HG03439 (cell line): ENCODE measurements around the gene AXIN1.

ENCODE experiments used
- ATAC-seq: cut with Tn5 transposase; IDR thresholded peaks from one replicate; pipeline ENCODE4 v1.9.1; 2021; ENCODE audit warnings: mild to moderate bottlenecking, moderate library complexity; ENCODE audit not compliant: unreplicated experiment

Gene AXIN1

GRCh38 chr16:285146-286055 lies 67.1 kb downstream of the AXIN1 start:
- ATAC-seq = no peak

- no peak for ATAC-seq
These were observed 68.1 kb downstream of the AXIN1 start for GRCh38 chr16:284204-285120.

GRCh38 chr16:283033-283805 lies 69.3 kb downstream of the AXIN1 start, which contains the start of gene PDIA2:
TSS of gene PDIA2 (plus strand) at chr16:283164. CDS start at chr16:283170, 6 bp downstream.
- no peak for ATAC-seq

- ATAC-seq = no peak
These were observed 70.0 kb downstream of the AXIN1 start for GRCh38 chr16:282491-282890.

GRCh38 chr16:281660-282255 lies 70.8 kb downstream of the AXIN1 start:
- no peak for ATAC-seq

GRCh38 chr16:280991-281659 lies 71.4 kb downstream of the AXIN1 start:
- ATAC-seq = no peak

GRCh38 chr16:280552-280951 lies 72.0 kb downstream of the AXIN1 start, which contains the start of gene ARHGDIG:
TSS of gene ARHGDIG (plus strand) at chr16:280591. CDS start at chr16:280681, 90 bp downstream.
- no peak for ATAC-seq

GRCh38 chr16:280005-280460 lies 72.5 kb downstream of the AXIN1 start:
- no peak for ATAC-seq

- no peak for ATAC-seq
These were observed 73.0 kb downstream of the AXIN1 start for GRCh38 chr16:279531-279930.

GRCh38 chr16:278863-279366 lies 73.6 kb downstream of the AXIN1 start:
- ATAC-seq = no peak

- no peak for ATAC-seq
These were observed 76.0 kb downstream of the AXIN1 start for GRCh38 chr16:276426-277077.

- ATAC-seq = no peak
These were observed 76.7 kb downstream of the AXIN1 start, which contains the start of gene RGS11 for GRCh38 chr16:275786-276232. TSS of gene RGS11 (minus strand) at chr16:275944. CDS start at chr16:275911, 33 bp downstream.

- no peak for ATAC-seq
These were observed 77.4 kb downstream of the AXIN1 start for GRCh38 chr16:275041-275641.

GRCh38 chr16:273547-274421 lies 78.7 kb downstream of the AXIN1 start:
- ATAC-seq = no peak

GRCh38 chr16:272633-273546 lies 79.6 kb downstream of the AXIN1 start:
- ATAC-seq = no peak
